T-helper 22 cell (primary cell): Measurements from ENCODE around the gene USP49.

ENCODE experiments used
- DNase-seq: peaks from one replicate; pipeline ENCODE4 v3.0.0-alpha.2; 2020; ENCODE audit warnings: low read depth

The USP49 gene

DNA sequence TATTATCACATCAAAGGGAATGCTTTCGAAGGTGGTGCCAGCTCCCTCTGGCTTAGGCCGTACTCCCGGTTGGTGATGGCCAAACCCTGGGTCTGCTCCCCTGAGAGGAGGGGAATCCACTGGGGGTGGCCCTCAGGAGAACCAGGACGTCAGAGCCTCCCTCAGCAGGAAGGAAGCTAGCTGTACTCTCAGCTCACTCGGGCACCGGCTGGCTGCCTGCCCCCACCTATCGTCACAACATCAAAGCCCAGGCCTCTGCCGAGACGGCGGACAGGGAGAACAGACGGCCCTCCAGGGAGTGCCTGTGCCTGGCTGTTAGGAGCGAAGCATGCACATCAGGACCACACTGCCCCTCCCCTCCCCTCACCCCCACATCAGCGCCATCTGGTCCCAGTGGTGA, 138.8 kb downstream of the USP49 start:
- DNase-seq: no peak

- no peak for DNase-seq
Measured at GRCh38 chr6:41755895-41756294, 139.3 kb downstream of the USP49 start.

DNA sequence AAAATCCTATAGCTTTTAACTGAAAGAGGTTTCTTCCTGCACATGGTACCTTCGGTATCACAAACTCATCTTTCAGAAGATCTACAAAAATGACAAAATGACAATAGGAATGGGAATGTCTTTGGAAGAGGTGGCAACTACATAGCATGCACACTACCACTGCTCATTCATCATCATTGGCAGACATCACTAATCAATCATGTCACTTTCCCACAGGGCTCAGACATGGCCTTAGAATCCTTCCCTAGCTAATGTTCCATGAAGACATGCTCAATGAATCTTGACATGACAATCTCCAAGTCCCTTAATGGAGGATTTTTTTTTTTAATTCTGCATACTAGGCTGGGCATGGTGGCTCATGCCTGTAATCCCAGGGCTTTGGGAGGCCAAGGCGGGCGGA, 144.8 kb downstream of the USP49 start:
- DNase-seq: no peak

DNA sequence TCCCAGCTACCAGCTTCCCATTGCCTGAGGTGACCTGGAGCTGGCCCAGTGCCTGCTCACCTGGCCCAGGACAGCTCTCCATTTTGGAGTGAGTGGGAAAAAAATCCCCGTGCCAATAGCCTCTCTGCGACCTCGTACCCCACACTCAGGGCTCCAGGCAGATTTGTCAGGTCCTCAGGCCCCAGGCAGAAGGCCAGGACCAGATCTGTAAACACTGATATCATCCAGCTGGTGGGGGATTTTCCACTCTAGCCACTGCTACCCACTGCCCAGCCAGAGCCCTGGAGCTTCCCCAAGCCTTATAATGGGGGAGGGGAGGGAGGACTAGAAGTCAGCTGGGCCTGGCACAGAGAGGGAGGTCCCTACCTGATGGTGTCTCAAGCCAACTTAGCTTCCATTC, 146.6 kb downstream of the USP49 start:
- DNase-seq: no peak

DNA sequence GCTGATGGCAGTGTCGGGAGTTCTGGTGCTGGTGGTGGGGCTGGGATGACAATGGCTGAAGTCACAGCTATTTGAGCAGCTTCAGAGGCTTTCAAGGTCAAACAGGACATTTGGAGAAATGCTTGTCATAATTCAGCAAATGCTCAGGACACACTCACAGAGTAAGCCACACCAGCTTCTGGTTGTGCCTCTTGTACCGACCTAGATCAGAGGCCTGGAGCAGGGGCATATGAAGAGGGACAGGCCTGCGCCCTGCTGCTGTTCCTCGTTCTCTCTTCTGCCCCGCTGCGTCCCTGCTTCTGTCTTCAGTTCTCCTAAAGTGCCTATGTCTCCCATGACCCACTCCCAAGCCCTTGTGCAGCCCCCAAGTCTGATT, 147.1 kb downstream of the USP49 start:
- DNase-seq: no peak

GRCh38 chr6:41747256-41748101, 147.7 kb downstream of the USP49 start, which contains the start of gene PGC:
Gene PGC, minus strand, starts transcription at chr6:41747397. Its CDS starts 63 bp downstream, at chr6:41747334.
- no peak for DNase-seq

DNA sequence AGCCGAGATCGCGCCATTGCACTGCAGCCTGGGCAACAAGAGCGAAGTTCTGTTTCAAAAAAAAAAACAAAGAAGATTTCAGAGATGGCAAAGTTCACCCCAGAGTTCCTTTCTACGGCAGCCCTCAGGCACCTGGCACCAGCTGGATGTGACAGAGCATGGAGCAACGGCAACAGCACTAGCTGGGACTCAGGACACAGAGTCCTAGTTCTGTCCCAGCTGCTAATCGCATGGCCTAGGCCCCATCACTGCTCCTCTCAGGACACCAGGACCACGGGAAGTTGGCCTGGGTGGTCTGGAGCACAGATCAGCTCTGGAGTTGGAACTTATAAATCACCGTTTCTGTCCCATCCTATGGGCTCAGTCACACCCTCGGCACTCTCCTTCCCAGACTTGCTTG, 149.1 kb downstream of the USP49 start:
- DNase-seq: no peak

GRCh38 chr6:41744236-41744787, 150.9 kb downstream of the USP49 start:
- DNase-seq: no peak

- no peak for DNase-seq
Measured at GRCh38 chr6:41743406-41744235, 151.6 kb downstream of the USP49 start.

GRCh38 chr6:41741625-41742490, 153.3 kb downstream of the USP49 start:
- DNase-seq: no peak

- DNase-seq: no peak
Measured at GRCh38 chr6:41740366-41741162, 154.6 kb downstream of the USP49 start.
